MM.1S (cell line): ENCODE data around the gene CGB7.

Experiments
- DNase-seq: peaks from one replicate; pipeline ENCODE4 v3.0.0-alpha.2; 2015
- H2AFZ ChIP-seq: fragments of 300-600 bp; sonication (generic); 2 replicates; pipeline ENCODE4 v1.6.0; 2016; ENCODE audit warnings: antibody characterized with exemption, low read length
- H3F3A ChIP-seq: fragments of 300-600 bp; sonication (generic); 2 replicates; pipeline ENCODE4 v1.6.1; 2016; ENCODE audit warnings: mild to moderate bottlenecking, antibody characterized with exemption, low read length, moderate library complexity, mixed read lengths; ENCODE audit not compliant: insufficient read depth
- H3K27ac ChIP-seq: fragments of 300-600 bp; sonication (generic); 2 replicates; pipeline ENCODE4 v1.5.1; 2016; ENCODE audit warnings: mild to moderate bottlenecking, low read length
- H3K27me3 ChIP-seq: fragments of 300-600 bp; sonication (generic); replicated peaks from 2 replicates; pipeline ENCODE4 v1.6.0; 2016; ENCODE audit warnings: low read length; ENCODE audit not compliant: insufficient read depth
- H3K36me3 ChIP-seq: fragments of 300-600 bp; sonication (generic); replicated peaks from 2 replicates; pipeline ENCODE4 v1.6.1; 2016; ENCODE audit warnings: mild to moderate bottlenecking, low read length, mixed read lengths; ENCODE audit not compliant: insufficient read depth
- H3K4me1 ChIP-seq: fragments of 300-600 bp; sonication (generic); 2 replicates; pipeline ENCODE4 v1.6.1; 2016; ENCODE audit warnings: low read length, mixed read lengths
- H3K4me2 ChIP-seq: fragments of 300-600 bp; sonication (generic); 2 replicates; pipeline ENCODE4 v1.6.0; 2016; ENCODE audit warnings: low read depth, low read length
- H3K4me3 ChIP-seq: fragments of 300-600 bp; sonication (generic); 2 replicates; pipeline ENCODE4 v1.5.1; 2016; ENCODE audit warnings: low read length, mixed read lengths
- H3K79me2 ChIP-seq: fragments of 300-600 bp; sonication (generic); 2 replicates; pipeline ENCODE4 v1.6.1; 2016; ENCODE audit warnings: mixed run types, low read length, mixed read lengths
- H3K9ac ChIP-seq: fragments of 300-600 bp; sonication (generic); 2 replicates; pipeline ENCODE4 v1.6.1; 2016; ENCODE audit warnings: low read length, mixed read lengths
- H3K9me2 ChIP-seq: fragments of 300-600 bp; sonication (generic); replicated peaks from 2 replicates; pipeline ENCODE4 v1.6.1; 2016; ENCODE audit warnings: mild to moderate bottlenecking, low read length, mixed read lengths; ENCODE audit not compliant: insufficient read depth
- H3K9me3 ChIP-seq: fragments of 300-600 bp; sonication (generic); replicated peaks from 2 replicates; pipeline ENCODE4 v1.6.1; 2016; ENCODE audit warnings: mild to moderate bottlenecking, low read length, mixed read lengths; ENCODE audit not compliant: insufficient read depth
- H4K20me1 ChIP-seq: fragments of 300-600 bp; sonication (generic); 2 replicates; pipeline ENCODE4 v1.6.1; 2016; ENCODE audit warnings: mild to moderate bottlenecking, low read length, moderate library complexity, mixed read lengths; ENCODE audit not compliant: insufficient read depth
- EZH2 ChIP-seq: fragments of 300-600 bp; sonication (generic); optimal IDR thresholded peaks from 2 replicates; pipeline ENCODE3; 2017; ENCODE audit warnings: low read depth, mild to moderate bottlenecking, antibody characterized with exemption, low read length, mixed read lengths
- EZH2phosphoT487 ChIP-seq: fragments of 300-600 bp; sonication (generic); IDR thresholded peaks from 2 replicates; pipeline ENCODE4 v1.6.1; 2018; ENCODE audit warnings: antibody characterized with exemption, low read length
- TF ChIP-seq, protein P1 (sequence below): fragments of 300-600 bp; sonication (generic); IDR thresholded peaks from 2 replicates; pipeline ENCODE4 v1.5.1; 2016; ENCODE audit warnings: antibody characterized with exemption, low read length, mixed read lengths

CGB7 gene

DNA sequence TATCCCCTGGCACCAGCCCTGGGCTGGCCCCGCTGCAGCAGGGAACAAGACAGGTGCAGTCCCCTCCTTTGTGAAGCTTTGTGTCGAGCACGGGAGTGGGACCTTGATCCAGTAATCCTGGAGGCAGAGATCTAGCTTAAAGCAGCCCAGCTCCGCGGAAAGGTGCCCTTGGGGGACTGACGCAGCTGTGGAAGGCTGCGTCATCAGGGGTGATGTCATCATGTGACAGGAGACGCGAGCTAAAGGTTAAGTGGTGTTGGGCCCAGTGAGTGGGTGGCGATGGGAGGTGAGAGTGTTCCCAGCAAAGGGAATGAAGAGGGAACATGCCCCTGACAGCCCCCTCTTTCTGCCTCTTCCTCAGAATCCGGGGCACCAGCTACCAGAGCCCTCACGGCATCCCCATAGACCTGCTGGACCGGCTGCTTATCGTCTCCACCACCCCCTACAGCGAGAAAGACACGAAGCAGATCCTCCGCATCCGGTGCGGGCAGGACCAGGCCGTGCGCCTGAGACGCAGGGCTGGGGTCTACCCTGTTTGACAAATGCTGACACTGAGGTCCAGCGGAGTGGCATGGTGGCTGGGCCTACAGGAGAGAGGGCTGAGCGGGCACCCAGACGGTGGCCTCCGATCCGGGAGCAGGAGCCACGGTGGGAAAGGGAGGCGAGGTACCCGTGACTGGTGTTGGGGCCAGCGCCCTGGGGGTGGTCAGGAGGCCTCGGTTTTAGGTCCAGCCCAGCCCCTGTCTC, 43.3 kb downstream of the CGB7 start:
- Histone ChIP-seq H3K36me3 (no peaks in the 10 kb centered on the region), H2AFZ (no peak overlapping the region), H3K4me3 (no peak overlapping the region)

DNA sequence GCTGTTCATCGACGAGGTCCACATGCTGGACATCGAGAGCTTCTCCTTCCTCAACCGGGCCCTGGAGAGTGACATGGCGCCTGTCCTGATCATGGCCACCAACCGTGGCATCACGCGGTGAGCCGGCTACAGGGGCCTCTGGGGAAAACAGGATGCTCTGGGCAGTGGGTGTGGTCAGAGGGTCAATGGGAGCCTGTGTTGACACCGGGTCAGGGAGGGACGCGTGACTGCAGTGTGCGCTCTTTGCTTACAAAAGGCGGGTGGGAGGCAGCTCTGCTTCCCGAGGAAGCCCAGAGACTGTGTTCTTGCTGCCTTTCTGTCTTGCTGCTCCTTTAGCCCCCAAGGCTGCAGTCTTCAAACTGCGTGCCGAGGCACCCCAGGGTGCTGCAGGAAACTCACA, 46.4 kb downstream of the CGB7 start:
- H3K4me3 ChIP-seq, result no peak overlapping the region
- no peak overlapping the region for H3K27ac ChIP-seq
- TF ChIP-seq EZH2, result no peak
- TF ChIP-seq, protein P1, sequence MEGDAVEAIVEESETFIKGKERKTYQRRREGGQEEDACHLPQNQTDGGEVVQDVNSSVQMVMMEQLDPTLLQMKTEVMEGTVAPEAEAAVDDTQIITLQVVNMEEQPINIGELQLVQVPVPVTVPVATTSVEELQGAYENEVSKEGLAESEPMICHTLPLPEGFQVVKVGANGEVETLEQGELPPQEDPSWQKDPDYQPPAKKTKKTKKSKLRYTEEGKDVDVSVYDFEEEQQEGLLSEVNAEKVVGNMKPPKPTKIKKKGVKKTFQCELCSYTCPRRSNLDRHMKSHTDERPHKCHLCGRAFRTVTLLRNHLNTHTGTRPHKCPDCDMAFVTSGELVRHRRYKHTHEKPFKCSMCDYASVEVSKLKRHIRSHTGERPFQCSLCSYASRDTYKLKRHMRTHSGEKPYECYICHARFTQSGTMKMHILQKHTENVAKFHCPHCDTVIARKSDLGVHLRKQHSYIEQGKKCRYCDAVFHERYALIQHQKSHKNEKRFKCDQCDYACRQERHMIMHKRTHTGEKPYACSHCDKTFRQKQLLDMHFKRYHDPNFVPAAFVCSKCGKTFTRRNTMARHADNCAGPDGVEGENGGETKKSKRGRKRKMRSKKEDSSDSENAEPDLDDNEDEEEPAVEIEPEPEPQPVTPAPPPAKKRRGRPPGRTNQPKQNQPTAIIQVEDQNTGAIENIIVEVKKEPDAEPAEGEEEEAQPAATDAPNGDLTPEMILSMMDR, result no peak
- no peak for TF ChIP-seq EZH2phosphoT487
- H3K36me3 ChIP-seq, result 0 out of 2 replicates have a peak, but pooled peaks cover under 1% of the 10 kb centered on the region
- no peaks in the 10 kb centered on the region for H3K9me2 ChIP-seq
- no peak overlapping the region for H3K4me2 ChIP-seq
- H3K9ac ChIP-seq, result no peak overlapping the region
- no peaks in the 10 kb centered on the region for H3K27me3 ChIP-seq
- H4K20me1 ChIP-seq, result no peaks in the 10 kb centered on the region
- no peaks in the 10 kb centered on the region for H3K79me2 ChIP-seq
- H3F3A ChIP-seq, result no peaks in the 10 kb centered on the region
- DNase-seq, result no peak
- no peak overlapping the region for H2AFZ ChIP-seq
- H3K9me3 ChIP-seq, result no peaks in the 10 kb centered on the region
- H3K4me1 ChIP-seq, result no peaks in the 10 kb centered on the region

More for the DNA sequence above, 43.3 kb downstream of the CGB7 start:
- H3K4me1 ChIP-seq, result no peaks in the 10 kb centered on the region
- H3K27ac ChIP-seq, result no peak overlapping the region
- no peaks in the 10 kb centered on the region for H3K9me3 ChIP-seq
- H3K4me2 ChIP-seq, result no peak overlapping the region
- H3K27me3 ChIP-seq, result peaks cover 13% of the 10 kb centered on the region
- H3K79me2 ChIP-seq, result no peaks in the 10 kb centered on the region
- TF ChIP-seq EZH2, result no peak
- no peak for TF ChIP-seq EZH2phosphoT487
- H4K20me1 ChIP-seq, result no peaks in the 10 kb centered on the region
- no peaks in the 10 kb centered on the region for H3K9me2 ChIP-seq
- no peak overlapping the region for H3K9ac ChIP-seq
- DNase-seq, result no peak
- no peaks in the 10 kb centered on the region for H3F3A ChIP-seq

- no peak overlapping the region for H3K27ac ChIP-seq
- DNase-seq, result no peak
- no peaks in the 10 kb centered on the region for H3K27me3 ChIP-seq
- TF ChIP-seq EZH2 (no peak), EZH2phosphoT487 (no peak)
- TF ChIP-seq, protein P1, result no peak
- no peak overlapping the region for H3K4me2 ChIP-seq
- H3K9me3 ChIP-seq, result no peaks in the 10 kb centered on the region
- no peaks in the 10 kb centered on the region for H4K20me1 ChIP-seq
- 0 out of 2 replicates have a peak, but pooled peaks cover 3% of the 10 kb centered on the region for H3K36me3 ChIP-seq
- H2AFZ ChIP-seq, result no peak overlapping the region
- H3K9ac ChIP-seq, result no peak overlapping the region
- no peaks in the 10 kb centered on the region for H3K4me1 ChIP-seq
- no peaks in the 10 kb centered on the region for H3F3A ChIP-seq
- H3K4me3 ChIP-seq, result no peak overlapping the region
- H3K9me2 ChIP-seq, result no peaks in the 10 kb centered on the region
- H3K79me2 ChIP-seq, result no peaks in the 10 kb centered on the region
These were observed 47.1 kb downstream of the CGB7 start for GRCh38 chr19:49010453-49010852.

GRCh38 chr19:49009828-49010227, 47.7 kb downstream of the CGB7 start:
- Histone ChIP-seq H3K27ac (no peak overlapping the region), H3K4me1 (no peaks in the 10 kb centered on the region), H3K36me3 (0 out of 2 replicates have a peak, but pooled peaks cover 3% of the 10 kb centered on the region), H3K79me2 (no peaks in the 10 kb centered on the region), H3F3A (no peaks in the 10 kb centered on the region), H3K27me3 (no peaks in the 10 kb centered on the region), H2AFZ (no peak overlapping the region), H4K20me1 (no peaks in the 10 kb centered on the region), H3K9me3 (no peaks in the 10 kb centered on the region), H3K9ac (no peak overlapping the region), H3K4me3 (no peak overlapping the region), H3K9me2 (no peaks in the 10 kb centered on the region), H3K4me2 (no peak overlapping the region)
- no peak for DNase-seq
- TF ChIP-seq EZH2phosphoT487 (no peak), EZH2 (no peak)
- TF ChIP-seq, protein P1, result no peak
